ENCODE measurements around the gene DUSP19. TPM values are rescaled to one million over a fixed set of nuclear protein-coding genes. Genes with fewer than 3 reads are reported as not detected.
A peak's percentile ranks its signal among the peaks of the same experiment; 100 is the strongest.

DUSP19 gene
- total and polyA plus RNA-seq, 2 of the 13 experiments (the other 11 are each of a cell fraction or from before 2014, with no cell fraction given) = 1.3 to 1.9 TPM

DNA sequence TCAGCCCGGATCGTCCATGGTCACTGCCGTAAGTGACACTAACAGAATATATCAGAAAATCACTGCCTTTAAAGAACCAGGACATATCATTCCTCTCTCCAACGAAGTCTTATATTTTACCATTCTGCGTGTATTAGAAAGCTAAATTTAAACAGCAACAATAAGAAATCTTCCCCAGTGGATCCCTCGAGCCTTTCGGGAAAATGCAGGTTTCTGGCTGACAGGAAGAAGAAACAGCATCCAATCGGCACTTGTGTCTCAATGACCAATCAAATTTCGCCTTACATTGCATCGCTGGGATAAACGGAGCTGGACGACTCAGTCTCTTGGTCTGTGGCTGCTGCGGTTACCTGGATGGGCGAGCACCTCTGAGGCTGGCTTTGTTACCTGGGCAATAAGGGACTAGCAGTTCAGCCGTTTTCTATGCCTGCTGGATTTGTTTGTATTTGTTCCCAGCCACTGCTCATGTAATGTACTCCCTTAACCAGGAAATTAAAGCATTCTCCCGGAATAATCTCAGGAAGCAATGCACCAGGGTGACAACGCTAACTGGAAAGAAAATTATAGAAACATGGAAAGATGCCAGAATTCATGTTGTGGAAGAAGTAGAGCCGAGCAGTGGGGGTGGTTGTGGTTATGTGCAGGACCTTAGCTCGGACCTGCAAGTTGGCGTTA, at the start of gene DUSP19 (continued):
- TF ChIP-seq, protein P1, sequence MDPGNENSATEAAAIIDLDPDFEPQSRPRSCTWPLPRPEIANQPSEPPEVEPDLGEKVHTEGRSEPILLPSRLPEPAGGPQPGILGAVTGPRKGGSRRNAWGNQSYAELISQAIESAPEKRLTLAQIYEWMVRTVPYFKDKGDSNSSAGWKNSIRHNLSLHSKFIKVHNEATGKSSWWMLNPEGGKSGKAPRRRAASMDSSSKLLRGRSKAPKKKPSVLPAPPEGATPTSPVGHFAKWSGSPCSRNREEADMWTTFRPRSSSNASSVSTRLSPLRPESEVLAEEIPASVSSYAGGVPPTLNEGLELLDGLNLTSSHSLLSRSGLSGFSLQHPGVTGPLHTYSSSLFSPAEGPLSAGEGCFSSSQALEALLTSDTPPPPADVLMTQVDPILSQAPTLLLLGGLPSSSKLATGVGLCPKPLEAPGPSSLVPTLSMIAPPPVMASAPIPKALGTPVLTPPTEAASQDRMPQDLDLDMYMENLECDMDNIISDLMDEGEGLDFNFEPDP (CRISPR knock-in tag; conservative IDR thresholded peaks at IDR 0.05) = no peak
- no peak for TF ChIP-seq NCOR1 (IDR thresholded peaks at IDR 0.05; ENCODE audit: borderline replicate concordance, low read length)
- 0 out of 2 replicates have a peak, but pooled peaks have one; percentile 35 for TF ChIP-seq CREB1 (IDR thresholded peaks at IDR 0.05)
- TF ChIP-seq CREB1 (CRISPR knock-in tag; IDR thresholded peaks at IDR 0.05) = peak; percentile 77
- TF ChIP-seq, protein P2, sequence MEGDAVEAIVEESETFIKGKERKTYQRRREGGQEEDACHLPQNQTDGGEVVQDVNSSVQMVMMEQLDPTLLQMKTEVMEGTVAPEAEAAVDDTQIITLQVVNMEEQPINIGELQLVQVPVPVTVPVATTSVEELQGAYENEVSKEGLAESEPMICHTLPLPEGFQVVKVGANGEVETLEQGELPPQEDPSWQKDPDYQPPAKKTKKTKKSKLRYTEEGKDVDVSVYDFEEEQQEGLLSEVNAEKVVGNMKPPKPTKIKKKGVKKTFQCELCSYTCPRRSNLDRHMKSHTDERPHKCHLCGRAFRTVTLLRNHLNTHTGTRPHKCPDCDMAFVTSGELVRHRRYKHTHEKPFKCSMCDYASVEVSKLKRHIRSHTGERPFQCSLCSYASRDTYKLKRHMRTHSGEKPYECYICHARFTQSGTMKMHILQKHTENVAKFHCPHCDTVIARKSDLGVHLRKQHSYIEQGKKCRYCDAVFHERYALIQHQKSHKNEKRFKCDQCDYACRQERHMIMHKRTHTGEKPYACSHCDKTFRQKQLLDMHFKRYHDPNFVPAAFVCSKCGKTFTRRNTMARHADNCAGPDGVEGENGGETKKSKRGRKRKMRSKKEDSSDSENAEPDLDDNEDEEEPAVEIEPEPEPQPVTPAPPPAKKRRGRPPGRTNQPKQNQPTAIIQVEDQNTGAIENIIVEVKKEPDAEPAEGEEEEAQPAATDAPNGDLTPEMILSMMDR (CRISPR knock-in tag; IDR thresholded peaks at IDR 0.05) = 0 out of 2 replicates have a peak, but pooled peaks have one; percentile 4
- TF ChIP-seq TEAD2 (CRISPR knock-in tag; IDR thresholded peaks at IDR 0.05) = no peak
- TF ChIP-seq, protein P3, sequence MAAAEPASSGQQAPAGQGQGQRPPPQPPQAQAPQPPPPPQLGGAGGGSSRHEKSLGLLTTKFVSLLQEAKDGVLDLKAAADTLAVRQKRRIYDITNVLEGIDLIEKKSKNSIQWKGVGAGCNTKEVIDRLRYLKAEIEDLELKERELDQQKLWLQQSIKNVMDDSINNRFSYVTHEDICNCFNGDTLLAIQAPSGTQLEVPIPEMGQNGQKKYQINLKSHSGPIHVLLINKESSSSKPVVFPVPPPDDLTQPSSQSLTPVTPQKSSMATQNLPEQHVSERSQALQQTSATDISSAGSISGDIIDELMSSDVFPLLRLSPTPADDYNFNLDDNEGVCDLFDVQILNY (CRISPR knock-in tag; conservative IDR thresholded peaks at IDR 0.05) = no peak
- TF ChIP-seq ZNF713 (CRISPR knock-in tag; IDR thresholded peaks at IDR 0.05) = no peak
- no peak for TF ChIP-seq ZSCAN30 (CRISPR knock-in tag; IDR thresholded peaks at IDR 0.05)
- TF ChIP-seq, protein P4, sequence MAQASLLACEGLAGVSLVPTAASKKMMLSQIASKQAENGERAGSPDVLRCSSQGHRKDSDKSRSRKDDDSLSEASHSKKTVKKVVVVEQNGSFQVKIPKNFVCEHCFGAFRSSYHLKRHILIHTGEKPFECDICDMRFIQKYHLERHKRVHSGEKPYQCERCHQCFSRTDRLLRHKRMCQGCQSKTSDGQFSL (CRISPR knock-in tag; IDR thresholded peaks at IDR 0.05) = 0 out of 2 replicates have a peak, but pooled peaks have one; percentile 19
- no peak for TF ChIP-seq ZNF660 (CRISPR knock-in tag; IDR thresholded peaks at IDR 0.05; ENCODE audit: borderline replicate concordance, low read depth)
- TF ChIP-seq ZNF382 (CRISPR knock-in tag; IDR thresholded peaks at IDR 0.05; ENCODE audit: borderline replicate concordance) = no peak
- TF ChIP-seq ZNF383 (CRISPR knock-in tag; IDR thresholded peaks at IDR 0.05; ENCODE audit: borderline replicate concordance) = no peak
- TF ChIP-seq, protein P5, sequence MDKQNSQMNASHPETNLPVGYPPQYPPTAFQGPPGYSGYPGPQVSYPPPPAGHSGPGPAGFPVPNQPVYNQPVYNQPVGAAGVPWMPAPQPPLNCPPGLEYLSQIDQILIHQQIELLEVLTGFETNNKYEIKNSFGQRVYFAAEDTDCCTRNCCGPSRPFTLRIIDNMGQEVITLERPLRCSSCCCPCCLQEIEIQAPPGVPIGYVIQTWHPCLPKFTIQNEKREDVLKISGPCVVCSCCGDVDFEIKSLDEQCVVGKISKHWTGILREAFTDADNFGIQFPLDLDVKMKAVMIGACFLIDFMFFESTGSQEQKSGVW (CRISPR knock-in tag; IDR thresholded peaks at IDR 0.05; ENCODE audit: borderline replicate concordance) = no peak
- 0 out of 2 replicates have a peak, but pooled peaks have one; percentile 70 for TF ChIP-seq SETDB1 (CRISPR knock-in tag; IDR thresholded peaks at IDR 0.05; ENCODE audit: borderline replicate concordance)
- peak; percentile 11; the same call in 1 of the 2 replicates for TF ChIP-seq HDAC2 (CRISPR knock-in tag; IDR thresholded peaks at IDR 0.05)
- TF ChIP-seq AGO2 (optimal IDR thresholded peaks at IDR 0.05; ENCODE audit: low read depth, low read length) = no peak
- TF ChIP-seq MTA3 (CRISPR knock-in tag; IDR thresholded peaks at IDR 0.05) = no peak
- no peak for TF ChIP-seq RAD51 (IDR thresholded peaks at IDR 0.05; ENCODE audit: borderline replicate concordance)
